BLaER1 (cell line): Measurements from ENCODE around the gene ADAMTS3.

Experiments used
- H3K27ac ChIP-seq: shearing (Covaris generic); formaldehyde crosslinking; 2 replicates; pipeline ENCODE4 v1.8.1; 2022
- H3K27me3 ChIP-seq: shearing (Covaris generic); formaldehyde crosslinking; 2 replicates; pipeline ENCODE4 v1.8.1; 2022
- H3K36me3 ChIP-seq: shearing (Covaris generic); formaldehyde crosslinking; 2 replicates; pipeline ENCODE4 v1.8.1; 2022
- H3K4me1 ChIP-seq: shearing (Covaris generic); formaldehyde crosslinking; 2 replicates; pipeline ENCODE4 v1.8.1; 2022
- H3K4me2 ChIP-seq: shearing (Covaris generic); formaldehyde crosslinking; 2 replicates; pipeline ENCODE4 v1.8.1; 2022
- H3K4me3 ChIP-seq: shearing (Covaris generic); formaldehyde crosslinking; 2 replicates; pipeline ENCODE4 v1.8.1; 2022
- H3K9ac ChIP-seq: shearing (Covaris generic); formaldehyde crosslinking; 2 replicates; pipeline ENCODE4 v1.8.1; 2022
- H3K9me3 ChIP-seq: shearing (Covaris generic); formaldehyde crosslinking; 2 replicates; pipeline ENCODE4 v1.8.1; 2022
- H4K20me1 ChIP-seq: shearing (Covaris generic); formaldehyde crosslinking; 2 replicates; pipeline ENCODE4 v1.8.1; 2022
- Cebpa-rat ChIP-seq: shearing (Covaris generic); IDR thresholded peaks from 2 replicates; pipeline ENCODE4 v1.8.1; 2022

Gene ADAMTS3

GRCh38 chr4:72280252-72280651 is 288.8 kb downstream of the ADAMTS3 start:
- Histone ChIP-seq H3K27me3 (no peaks in the 10 kb centered on the region), H3K27ac (no peak overlapping the region), H4K20me1 (no peaks in the 10 kb centered on the region), H3K36me3 (no peaks in the 10 kb centered on the region), H3K4me2 (no peak overlapping the region), H3K9ac (no peak overlapping the region), H3K4me1 (no peaks in the 10 kb centered on the region), H3K9me3 (no peaks in the 10 kb centered on the region), H3K4me3 (no peak overlapping the region)
- TF ChIP-seq Cebpa-rat: no peak

GRCh38 chr4:72275381-72275780 is 293.6 kb downstream of the ADAMTS3 start:
- H3K36me3 ChIP-seq: no peaks in the 10 kb centered on the region
- no peak overlapping the region for H3K4me3 ChIP-seq
- no peak overlapping the region for H3K27ac ChIP-seq
- no peaks in the 10 kb centered on the region for H3K9me3 ChIP-seq
- no peaks in the 10 kb centered on the region for H3K27me3 ChIP-seq
- no peaks in the 10 kb centered on the region for H4K20me1 ChIP-seq
- H3K9ac ChIP-seq: no peak overlapping the region
- no peak for TF ChIP-seq Cebpa-rat
- no peak overlapping the region for H3K4me2 ChIP-seq
- no peaks in the 10 kb centered on the region for H3K4me1 ChIP-seq

- no peaks in the 10 kb centered on the region for H3K9me3 ChIP-seq
- no peak overlapping the region for H3K27ac ChIP-seq
- H3K36me3 ChIP-seq: no peaks in the 10 kb centered on the region
- H3K9ac ChIP-seq: no peak overlapping the region
- no peaks in the 10 kb centered on the region for H3K4me1 ChIP-seq
- no peaks in the 10 kb centered on the region for H4K20me1 ChIP-seq
- no peaks in the 10 kb centered on the region for H3K27me3 ChIP-seq
- TF ChIP-seq Cebpa-rat: no peak
- no peak overlapping the region for H3K4me3 ChIP-seq
- H3K4me2 ChIP-seq: no peak overlapping the region
Measured at GRCh38 chr4:72274251-72274650, 294.8 kb downstream of the ADAMTS3 start.

GRCh38 chr4:72255269-72255668 is 313.8 kb downstream of the ADAMTS3 start:
- H3K9ac ChIP-seq: no peak overlapping the region
- H3K36me3 ChIP-seq: no peaks in the 10 kb centered on the region
- no peak overlapping the region for H3K4me2 ChIP-seq
- peaks cover 13% of the 10 kb centered on the region for H3K9me3 ChIP-seq
- H4K20me1 ChIP-seq: no peaks in the 10 kb centered on the region
- H3K27me3 ChIP-seq: no peaks in the 10 kb centered on the region
- no peak overlapping the region for H3K27ac ChIP-seq
- TF ChIP-seq Cebpa-rat: no peak
- H3K4me3 ChIP-seq: no peak overlapping the region
- no peaks in the 10 kb centered on the region for H3K4me1 ChIP-seq

- no peak overlapping the region for H3K9ac ChIP-seq
- TF ChIP-seq Cebpa-rat: no peak
- no peaks in the 10 kb centered on the region for H3K36me3 ChIP-seq
- no peak overlapping the region for H3K4me2 ChIP-seq
- no peaks in the 10 kb centered on the region for H3K9me3 ChIP-seq
- no peaks in the 10 kb centered on the region for H3K27me3 ChIP-seq
- H3K27ac ChIP-seq: no peak overlapping the region
- H4K20me1 ChIP-seq: no peaks in the 10 kb centered on the region
- H3K4me3 ChIP-seq: no peak overlapping the region
- no peaks in the 10 kb centered on the region for H3K4me1 ChIP-seq
Measured at GRCh38 chr4:72243641-72244040, 325.4 kb downstream of the ADAMTS3 start.

GRCh38 chr4:72239487-72240116 is 329.4 kb downstream of the ADAMTS3 start:
- H4K20me1 ChIP-seq: no peaks in the 10 kb centered on the region
- H3K4me3 ChIP-seq: no peak overlapping the region
- no peaks in the 10 kb centered on the region for H3K27me3 ChIP-seq
- no peak for TF ChIP-seq Cebpa-rat
- H3K27ac ChIP-seq: no peak overlapping the region
- H3K9ac ChIP-seq: no peak overlapping the region
- H3K4me1 ChIP-seq: no peaks in the 10 kb centered on the region
- no peaks in the 10 kb centered on the region for H3K36me3 ChIP-seq
- H3K4me2 ChIP-seq: no peak overlapping the region
- H3K9me3 ChIP-seq: no peaks in the 10 kb centered on the region
